Stomach (tissue), 9 donors: Measurements from ENCODE around the gene C5AR2. TPM values are rescaled to one million over a fixed set of nuclear protein-coding genes. Genes with fewer than 3 reads are reported as not detected.

Source experiments
- DNase-seq, 2 donors: peaks; one replicate each; pipeline versions ENCODE4 v3.0.0 to v3.0.0-alpha.2; 2013 to 2019
- H3K27ac ChIP-seq, 5 donors: fragments of 200-600 bp in 4 of 5; sonication (generic) in 4 of 5; one replicate each; pipeline ENCODE4 v1.5.1; 2013 to 2019; ENCODE audit warnings: mild to moderate bottlenecking in 1 of 5, moderate library complexity in 1 of 5
- H3K27me3 ChIP-seq, 3 donors: fragments of 200-600 bp; sonication (generic); one replicate each; pipeline ENCODE4 v1.5.1; 2017 to 2019; ENCODE audit warnings: mixed run types in 1 of 3
- H3K36me3 ChIP-seq, 4 donors: fragments of 200-600 bp; sonication (generic); 1 replicate in 3 of 4; 2 replicates in 1 of 4; pipeline ENCODE4 v1.5.1; 2016 to 2019
- H3K4me1 ChIP-seq, 4 donors: fragments of 200-600 bp; sonication (generic); one replicate each; pipeline ENCODE4 v1.5.1; 2016 to 2019
- H3K4me3 ChIP-seq, 4 donors: fragments of 200-600 bp; sonication (generic) in 3 of 4; one replicate each; pipeline ENCODE4 v1.5.1; 2016 to 2019; ENCODE audit warnings: mild to moderate bottlenecking in 1 of 4
- H3K9me3 ChIP-seq, 4 donors: fragments of 200-600 bp; sonication (generic); one replicate each; pipeline ENCODE4 v1.5.1; 2016 to 2019
- EP300 ChIP-seq: sonication (generic); formaldehyde crosslinking; IDR thresholded peaks from one replicate; pipeline ENCODE4 v1.6.1; 2017; ENCODE audit warnings: antibody characterized with exemption
- POLR2A ChIP-seq, 4 donors: fragments of 450-650 bp; IDR thresholded peaks; one replicate each; pipeline ENCODE4 v1.6.1; 2016; ENCODE audit warnings: antibody characterized with exemption in 4 of 4, control low read depth in 2 of 4, mild to moderate bottlenecking in 1 of 4, moderate library complexity in 1 of 4
- POLR2AphosphoS5 ChIP-seq, 3 donors: sonication (generic); formaldehyde crosslinking; IDR thresholded peaks; one replicate each; pipeline ENCODE4 v1.6.1; 2016; ENCODE audit warnings: antibody characterized with exemption in 3 of 3
- WGBS, 5 donors: extraction: QIAGEN DNeasy Blood & Tissue Kit in 3 of 5; methylation state at CpG; one replicate each; pipeline versions ENCODE4 v1.1.5 to v1.1.7; 2013 to 2018; 5-methylcytosine and 5-hydroxymethylcytosine counted together
- intact Hi-C: fragments of 100-400 bp; cut with DNase I; formaldehyde crosslinking; loops from one replicate; pipeline ENCODE4 v1.15.1; 2023; ENCODE audit warnings: low total_unique reads
- polyA plus RNA-seq, 3 donors: library from polyadenylated mRNA; stranded (reverse); fragments of 200-250 nt; gene quantifications; one replicate each; pipeline ENCODE4 v1.2.3, GENCODE V29; 2013
- total RNA-seq, 5 donors: library from RNA; depleted of rRNA; stranded (reverse); fragments of >200 nt; gene quantifications; one replicate each; pipeline versions ENCODE4 v1.1.0 to v1.2.3, GENCODE V29; 2014 to 2016
- TF ChIP-seq, protein P1 (sequence below), 7 experiments: fragments of 450-650 bp in 4 of 7; fragments of 200-600 bp in 3 of 7; sonication (generic) in 3 of 7; IDR thresholded peaks; one replicate each; pipeline ENCODE4 v1.5.1; 2016 to 2019; ENCODE audit warnings: antibody characterized with exemption in 7 of 7, control low read depth in 2 of 7, mild to moderate bottlenecking in 1 of 7
- donor health status: healthy with polysubstance abuse.
- donor health status: Bipolar disorder and iron deficiency.
- donor health status: healthy.

Gene C5AR2
- total and polyA plus RNA-seq, 8 donors, result 0.13 to 11.1 (median 0.82) TPM; not detected in 2

GRCh38 chr19:47310819-47311218 is 21.2 kb upstream of the C5AR2 start:
- Histone ChIP-seq H3K36me3 (no peaks in the 10 kb centered on the region), H3K27ac (peak overlapping the region in 3 of 5 donors; percentile 26 to 71 (median 65)), H3K4me1 (peaks cover 0 to 8% (median 3%) of the 10 kb centered on the region in 4 donors), H3K9me3 (no peaks in the 10 kb centered on the region), H3K4me3 (peak overlapping the region in 3 of 4 donors; percentile 9 to 39 (median 34)), H3K27me3 (peaks cover 0 to 28% (median 0%) of the 10 kb centered on the region in 3 donors)
- intact Hi-C loops, result no loop called here
- WGBS, 5 donors, result 35 to 44% (median 39%) methylated on average over 5 of the region's 5 CpGs
- TF ChIP-seq, protein P1, sequence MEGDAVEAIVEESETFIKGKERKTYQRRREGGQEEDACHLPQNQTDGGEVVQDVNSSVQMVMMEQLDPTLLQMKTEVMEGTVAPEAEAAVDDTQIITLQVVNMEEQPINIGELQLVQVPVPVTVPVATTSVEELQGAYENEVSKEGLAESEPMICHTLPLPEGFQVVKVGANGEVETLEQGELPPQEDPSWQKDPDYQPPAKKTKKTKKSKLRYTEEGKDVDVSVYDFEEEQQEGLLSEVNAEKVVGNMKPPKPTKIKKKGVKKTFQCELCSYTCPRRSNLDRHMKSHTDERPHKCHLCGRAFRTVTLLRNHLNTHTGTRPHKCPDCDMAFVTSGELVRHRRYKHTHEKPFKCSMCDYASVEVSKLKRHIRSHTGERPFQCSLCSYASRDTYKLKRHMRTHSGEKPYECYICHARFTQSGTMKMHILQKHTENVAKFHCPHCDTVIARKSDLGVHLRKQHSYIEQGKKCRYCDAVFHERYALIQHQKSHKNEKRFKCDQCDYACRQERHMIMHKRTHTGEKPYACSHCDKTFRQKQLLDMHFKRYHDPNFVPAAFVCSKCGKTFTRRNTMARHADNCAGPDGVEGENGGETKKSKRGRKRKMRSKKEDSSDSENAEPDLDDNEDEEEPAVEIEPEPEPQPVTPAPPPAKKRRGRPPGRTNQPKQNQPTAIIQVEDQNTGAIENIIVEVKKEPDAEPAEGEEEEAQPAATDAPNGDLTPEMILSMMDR (IDR thresholded peaks at IDR 0.05), result no peak
- peak in 2 of 3 donors; percentile 17 to 54 for TF ChIP-seq POLR2AphosphoS5 (IDR thresholded peaks at IDR 0.05)
- peak; percentile 32 to 54 for DNase-seq

DNA sequence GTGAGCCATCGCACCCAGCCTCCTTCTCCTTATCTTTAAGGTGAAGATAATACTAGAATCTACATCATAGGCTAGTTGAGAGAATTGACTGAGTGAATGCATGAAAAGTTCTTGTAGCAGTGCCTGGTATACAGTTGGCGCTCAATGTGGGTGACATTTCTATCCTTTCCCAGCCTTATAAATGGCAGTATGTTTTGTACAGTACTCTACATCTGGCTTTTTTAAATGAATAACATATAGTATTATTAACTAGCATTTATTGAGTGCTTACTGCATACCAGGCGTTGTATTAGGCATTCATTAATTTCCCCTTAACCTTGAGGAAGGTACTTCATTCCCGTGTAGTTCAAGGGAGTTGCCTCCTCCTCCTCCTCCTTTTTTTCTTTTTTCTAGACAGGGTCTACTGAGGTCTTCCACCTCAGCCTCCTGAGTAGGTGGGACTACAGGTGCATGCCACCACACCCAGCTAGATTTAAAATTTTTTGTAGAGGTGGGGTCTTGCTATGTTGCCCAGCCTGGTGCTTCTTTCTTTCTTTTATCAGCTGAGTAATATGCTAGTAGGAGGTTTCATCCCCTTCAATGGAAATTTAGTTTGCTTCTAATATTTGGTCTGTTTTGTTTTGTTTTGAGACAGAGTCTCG is 19.5 kb upstream of the C5AR2 start:
- intact Hi-C loops, result no loop called here
- WGBS, 5 donors, result 89 to 92% (median 89%) methylated on average over 5 of the region's 5 CpGs
- TF ChIP-seq, protein P1 (IDR thresholded peaks at IDR 0.05), result no peak
- no peak for TF ChIP-seq EP300
- TF ChIP-seq POLR2A (IDR thresholded peaks at IDR 0.05), result no peak
- TF ChIP-seq POLR2AphosphoS5 (IDR thresholded peaks at IDR 0.05), result no peak
- Histone ChIP-seq H3K4me3 (peak overlapping the region in 2 of 4 donors; percentile 34 to 39), H3K27me3 (peaks cover 0 to 44% (median 0%) of the 10 kb centered on the region in 3 donors), H3K9me3 (no peaks in the 10 kb centered on the region), H3K36me3 (no peaks in the 10 kb centered on the region), H3K4me1 (peaks cover 0 to 8% (median 4%) of the 10 kb centered on the region in 4 donors), H3K27ac (peak overlapping the region in 1 of 5 donors; percentile 7)
- DNase-seq, result no peak

DNA sequence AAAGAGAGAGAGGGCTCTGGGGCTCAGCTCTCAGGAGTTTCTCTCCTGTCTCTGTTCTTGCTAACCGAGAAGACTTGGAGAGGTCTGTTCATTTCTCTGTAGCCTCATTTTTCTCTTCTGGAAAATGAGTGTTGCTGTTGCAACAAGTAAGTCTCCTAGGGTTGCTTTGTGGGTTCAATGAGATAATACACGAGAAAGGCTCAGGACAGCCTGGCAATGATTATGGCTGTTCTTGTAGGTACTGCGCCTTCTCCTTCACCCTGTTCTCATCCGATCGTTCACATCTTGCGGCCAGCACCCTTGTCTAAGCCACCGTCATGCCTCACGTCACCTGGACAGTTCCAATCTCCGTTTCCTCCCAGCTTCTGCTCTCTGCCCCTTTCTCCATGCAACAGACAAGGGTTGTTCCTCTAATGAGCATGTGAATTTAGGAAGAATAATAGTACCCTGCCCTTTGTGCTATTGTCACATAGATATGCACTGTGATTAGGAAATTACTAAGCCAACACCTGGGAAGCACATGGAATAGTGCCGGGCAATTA is 18.1 kb upstream of the C5AR2 start:
- H3K9me3 ChIP-seq, result no peaks in the 10 kb centered on the region
- no peak overlapping the region for H3K4me3 ChIP-seq
- peaks cover 0 to 8% (median 4%) of the 10 kb centered on the region in 4 donors for H3K4me1 ChIP-seq
- H3K27ac ChIP-seq, result peak overlapping the region in 4 of 5 donors; percentile 5 to 71 (median 10)
- no peaks in the 10 kb centered on the region for H3K36me3 ChIP-seq
- peaks cover 0 to 56% (median 0%) of the 10 kb centered on the region in 3 donors for H3K27me3 ChIP-seq
- TF ChIP-seq, protein P1 (IDR thresholded peaks at IDR 0.05), result no peak
- no peak for DNase-seq
- intact Hi-C loops, result no loop called here
- WGBS, 5 donors, result 75 to 83% (median 79%) methylated on average over 10 of the region's 10 CpGs

DNA sequence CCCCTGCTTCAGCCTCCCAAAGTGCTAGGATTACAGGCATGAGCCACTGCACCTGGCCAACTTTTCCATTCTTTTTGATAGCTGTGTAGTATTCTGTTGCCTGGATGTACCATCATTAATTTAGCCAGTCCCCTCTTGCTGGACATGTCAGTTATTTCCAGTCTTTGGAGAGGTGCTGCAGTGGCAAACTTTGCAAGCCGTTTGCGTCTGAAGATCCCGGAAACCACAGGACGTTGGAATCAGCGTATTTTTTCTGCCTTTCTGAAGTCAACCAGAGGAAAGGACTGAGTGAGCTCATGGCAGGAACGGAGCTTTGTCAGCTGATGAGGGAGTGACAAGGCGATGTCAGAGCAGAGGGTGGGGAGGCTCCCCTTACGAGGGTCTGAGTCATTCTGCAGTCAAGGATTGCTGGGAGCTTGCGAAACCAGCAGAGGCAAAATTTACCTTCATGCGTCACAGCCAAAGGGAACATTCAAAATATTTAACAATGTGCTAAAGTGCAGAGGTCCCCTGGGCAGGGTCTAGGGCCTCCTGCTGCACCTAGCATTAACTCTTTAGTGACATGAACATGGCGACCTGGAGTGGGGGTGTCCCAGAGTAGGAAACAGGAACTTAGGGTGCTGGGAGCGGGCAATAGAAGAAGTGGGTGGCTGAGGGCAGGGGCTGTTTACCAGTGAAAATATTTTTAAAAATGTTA is 16.7 kb upstream of the C5AR2 start:
- Histone ChIP-seq H3K36me3 (peaks cover 0 to 8% (median 0%) of the 10 kb centered on the region in 4 donors), H3K4me3 (no peak overlapping the region), H3K27me3 (peaks cover 0 to 58% (median 0%) of the 10 kb centered on the region in 3 donors), H3K27ac (peak overlapping the region in 3 of 5 donors; percentile 15 to 71 (median 68)), H3K4me1 (peaks cover 0 to 8% (median 3%) of the 10 kb centered on the region in 4 donors), H3K9me3 (no peaks in the 10 kb centered on the region)
- TF ChIP-seq EP300, result no peak
- TF ChIP-seq POLR2AphosphoS5 (IDR thresholded peaks at IDR 0.05), result peak in 2 of 3 donors; percentile 52 to 59
- no peak for TF ChIP-seq POLR2A (IDR thresholded peaks at IDR 0.05)
- 34 to 44% (median 35%) methylated on average over 12 of the region's 12 CpGs for WGBS, 5 donors
- intact Hi-C loops, result no loop called here
- peak; percentile 44 to 57 for DNase-seq
